Liver (tissue), 9 donors: ENCODE results near the gene ARHGEF25. TPM values are rescaled to one million over a fixed set of nuclear protein-coding genes. Genes with fewer than 3 reads are reported as not detected.

Experiments
- DNase-seq: peaks from one replicate; pipeline ENCODE4 v3.0.0-alpha.2; 2017; ENCODE audit warnings: low spot score
- H3K27ac ChIP-seq, 2 donors: one replicate each; pipeline ENCODE4 v1.7.0; 2013; ENCODE audit warnings: inconsistent platforms in 2 of 2, low read length in 2 of 2, control low read depth in 1 of 2, low read depth in 1 of 2, mild to moderate bottlenecking in 1 of 2
- H3K27me3 ChIP-seq, 4 donors: one replicate each; pipeline versions ENCODE4 v1.6.1 to v1.7.0; 2013; ENCODE audit warnings: low read length in 3 of 4, inconsistent platforms in 1 of 4, mild to moderate bottlenecking in 1 of 4, moderate library complexity in 1 of 4; ENCODE audit not compliant: control insufficient read depth in 4 of 4, insufficient read depth in 4 of 4
- H3K36me3 ChIP-seq, 4 donors: one replicate each; pipeline versions ENCODE4 v1.6.1 to v1.7.0; 2013; ENCODE audit warnings: low read length in 3 of 4, mild to moderate bottlenecking in 3 of 4, low read depth in 1 of 4, moderate library complexity in 1 of 4; ENCODE audit not compliant: control insufficient read depth in 4 of 4, insufficient read depth in 3 of 4
- H3K4me1 ChIP-seq, 4 donors: one replicate each; pipeline versions ENCODE4 v1.6.1 to v1.7.0; 2013; ENCODE audit warnings: low read length in 3 of 4, mild to moderate bottlenecking in 3 of 4, moderate library complexity in 1 of 4; ENCODE audit not compliant: control insufficient read depth in 4 of 4, insufficient read depth in 4 of 4
- H3K4me3 ChIP-seq, 3 donors: one replicate each; pipeline versions ENCODE4 v1.6.1 to v1.7.0; 2013; ENCODE audit warnings: low read length in 3 of 3, control low read depth in 1 of 3, low read depth in 1 of 3, mild to moderate bottlenecking in 1 of 3
- H3K9ac ChIP-seq, 2 donors: one replicate each; pipeline ENCODE4 v1.7.0; 2013; ENCODE audit warnings: low read length in 2 of 2, mild to moderate bottlenecking in 2 of 2, moderate library complexity in 2 of 2, control low read depth in 1 of 2, low read depth in 1 of 2
- H3K9me3 ChIP-seq, 4 donors: one replicate each; pipeline versions ENCODE4 v1.6.1 to v1.7.0; 2013; ENCODE audit warnings: low read length in 3 of 4; ENCODE audit not compliant: control insufficient read depth in 4 of 4
- EGR1 ChIP-seq, 2 donors: IDR thresholded peaks; 2 replicates each; pipeline ENCODE4 v1.6.1; 2016 to 2018; ENCODE audit warnings: antibody characterized with exemption in 2 of 2, low read depth in 2 of 2
- FOXA1 ChIP-seq: IDR thresholded peaks from 2 replicates; pipeline ENCODE4 v1.6.1; 2016; ENCODE audit warnings: antibody characterized with exemption
- FOXA2 ChIP-seq: IDR thresholded peaks from 2 replicates; pipeline ENCODE4 v1.6.1; 2016; ENCODE audit warnings: antibody characterized with exemption
- GABPA ChIP-seq, 2 donors: IDR thresholded peaks in 1 of 2; conservative IDR thresholded peaks in 1 of 2; 2 replicates each; pipeline ENCODE4 v1.6.1; 2016; ENCODE audit warnings: antibody characterized with exemption in 2 of 2, mild to moderate bottlenecking in 1 of 2, moderate library complexity in 1 of 2
- HNF4A ChIP-seq, 2 donors: conservative IDR thresholded peaks; 2 replicates each; pipeline ENCODE4 v1.6.1; 2016; ENCODE audit warnings: antibody characterized with exemption in 2 of 2, mild to moderate bottlenecking in 2 of 2
- JUND ChIP-seq, 2 donors: IDR thresholded peaks; 2 replicates each; pipeline ENCODE4 v1.6.1; 2016; ENCODE audit warnings: antibody characterized with exemption in 2 of 2
- NR2F2 ChIP-seq: IDR thresholded peaks from 2 replicates; pipeline ENCODE4 v1.6.1; 2016; ENCODE audit warnings: antibody characterized with exemption
- RAD21 ChIP-seq, 2 donors: IDR thresholded peaks; 2 replicates each; pipeline ENCODE4 v1.6.1; 2016; ENCODE audit warnings: antibody characterized with exemption in 2 of 2, mild to moderate bottlenecking in 2 of 2
- SP1 ChIP-seq: IDR thresholded peaks from 2 replicates; pipeline ENCODE4 v1.6.1; 2018; ENCODE audit warnings: antibody characterized with exemption, mild to moderate bottlenecking
- TAF1 ChIP-seq: conservative IDR thresholded peaks from 2 replicates; pipeline ENCODE4 v1.6.1; 2016; ENCODE audit warnings: antibody characterized with exemption, mild to moderate bottlenecking
- YY1 ChIP-seq: IDR thresholded peaks from 2 replicates; pipeline ENCODE4 v1.6.1; 2016; ENCODE audit warnings: antibody characterized with exemption, mild to moderate bottlenecking
- WGBS: extraction: QIAGEN DNeasy Blood & Tissue Kit; methylation state at CpG from one replicate; pipeline ENCODE4 v1.1.7; 2013; 5-methylcytosine and 5-hydroxymethylcytosine counted together
- polyA plus RNA-seq, 2 donors: library from polyadenylated mRNA; stranded (reverse) in 1 of 2; unstranded in 1 of 2; fragments of 200-250 nt in 1 of 2; fragments of >200 nt in 1 of 2; fragmentation: Nextera tagmentation in 1 of 2; extraction: Ambion mirVana in 1 of 2; gene quantifications; one replicate each; pipeline versions ENCODE4 v1.2.1 to v1.2.3, GENCODE V29; 2013 to 2015
- total RNA-seq, 2 donors: library from RNA; depleted of rRNA; stranded (reverse); fragments of >200 nt; gene quantifications; one replicate each; pipeline ENCODE4 v1.2.3, GENCODE V29; 2014
- TF ChIP-seq, protein P1 (sequence below): fragments of 150-350 bp; IDR thresholded peaks from 2 replicates; pipeline ENCODE4 v1.5.1; 2017; ENCODE audit warnings: improper control_type of control experiment, low read depth, low read length; ENCODE audit not compliant: missing input control
- TF ChIP-seq, protein P2 (sequence below): IDR thresholded peaks from 2 replicates; pipeline ENCODE4 v1.6.1; 2016; ENCODE audit warnings: antibody characterized with exemption
- TF ChIP-seq, protein P3 (sequence below): IDR thresholded peaks from 2 replicates; pipeline ENCODE4 v1.6.1; 2016; ENCODE audit warnings: antibody characterized with exemption
- TF ChIP-seq, protein P4 (sequence below): IDR thresholded peaks from 2 replicates; pipeline ENCODE4 v1.6.1; 2016; ENCODE audit warnings: antibody characterized with exemption
- TF ChIP-seq, protein P5 (sequence below): IDR thresholded peaks from 2 replicates; pipeline ENCODE4 v1.6.1; 2016; ENCODE audit warnings: antibody characterized with exemption, mild to moderate bottlenecking
- donor health status: healthy.
- donor health status: healthy.
- donor health status: healthy.
- donor health status: healthy.
- donor health status: healthy.

Gene ARHGEF25
- total and polyA plus RNA-seq, 4 donors: 0.57 to 2.3 (median 1.9) TPM

DNA sequence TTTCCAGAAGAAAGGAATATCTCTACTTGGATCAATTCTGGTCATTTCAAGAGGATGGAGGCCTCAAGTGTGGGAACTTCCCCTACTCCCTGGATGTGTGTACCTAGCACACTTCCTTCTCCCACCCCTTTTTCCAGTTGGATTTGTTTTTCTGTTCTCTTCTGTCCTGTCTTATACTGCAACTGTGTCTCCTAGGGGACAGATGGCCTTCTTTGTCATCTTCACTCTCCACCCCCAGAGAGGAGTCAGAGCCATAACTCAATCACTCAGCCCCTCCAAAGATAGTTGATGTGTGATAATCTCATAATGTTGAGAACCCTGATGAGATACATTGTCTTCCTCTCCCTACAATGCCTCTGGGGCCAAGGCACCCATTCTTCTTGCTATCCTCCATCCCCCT is 8.7 kb upstream of the ARHGEF25 start:
- Histone ChIP-seq H3K9me3 (no peaks in the 10 kb centered on the region), H3K27ac (no peak overlapping the region), H3K9ac (no peak overlapping the region), H3K4me1 (no peaks in the 10 kb centered on the region), H3K27me3 (peaks cover 0 to 6% (median 2%) of the 10 kb centered on the region in 4 donors), H3K36me3 (peaks cover 2 to 40% (median 15%) of the 10 kb centered on the region in 4 donors), H3K4me3 (no peak overlapping the region)
- DNase-seq: no peak
- TF ChIP-seq FOXA2 (no peak), FOXA1 (no peak), JUND (IDR thresholded peaks at IDR 0.05) (no peak), HNF4A (conservative IDR thresholded peaks at IDR 0.05) (no peak), TAF1 (no peak), GABPA (IDR thresholded peaks at IDR 0.05 in 1 of 2, conservative IDR thresholded peaks at IDR 0.05 in 1 of 2) (no peak), RAD21 (IDR thresholded peaks at IDR 0.05) (no peak), EGR1 (IDR thresholded peaks at IDR 0.05; ENCODE audit: low read depth in 2 of 2) (no peak), YY1 (no peak), NR2F2 (no peak), SP1 (no peak)
- TF ChIP-seq, protein P1, sequence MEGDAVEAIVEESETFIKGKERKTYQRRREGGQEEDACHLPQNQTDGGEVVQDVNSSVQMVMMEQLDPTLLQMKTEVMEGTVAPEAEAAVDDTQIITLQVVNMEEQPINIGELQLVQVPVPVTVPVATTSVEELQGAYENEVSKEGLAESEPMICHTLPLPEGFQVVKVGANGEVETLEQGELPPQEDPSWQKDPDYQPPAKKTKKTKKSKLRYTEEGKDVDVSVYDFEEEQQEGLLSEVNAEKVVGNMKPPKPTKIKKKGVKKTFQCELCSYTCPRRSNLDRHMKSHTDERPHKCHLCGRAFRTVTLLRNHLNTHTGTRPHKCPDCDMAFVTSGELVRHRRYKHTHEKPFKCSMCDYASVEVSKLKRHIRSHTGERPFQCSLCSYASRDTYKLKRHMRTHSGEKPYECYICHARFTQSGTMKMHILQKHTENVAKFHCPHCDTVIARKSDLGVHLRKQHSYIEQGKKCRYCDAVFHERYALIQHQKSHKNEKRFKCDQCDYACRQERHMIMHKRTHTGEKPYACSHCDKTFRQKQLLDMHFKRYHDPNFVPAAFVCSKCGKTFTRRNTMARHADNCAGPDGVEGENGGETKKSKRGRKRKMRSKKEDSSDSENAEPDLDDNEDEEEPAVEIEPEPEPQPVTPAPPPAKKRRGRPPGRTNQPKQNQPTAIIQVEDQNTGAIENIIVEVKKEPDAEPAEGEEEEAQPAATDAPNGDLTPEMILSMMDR: no peak
- TF ChIP-seq, protein P2, sequence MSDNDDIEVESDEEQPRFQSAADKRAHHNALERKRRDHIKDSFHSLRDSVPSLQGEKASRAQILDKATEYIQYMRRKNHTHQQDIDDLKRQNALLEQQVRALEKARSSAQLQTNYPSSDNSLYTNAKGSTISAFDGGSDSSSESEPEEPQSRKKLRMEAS: no peak
- TF ChIP-seq, protein P3, sequence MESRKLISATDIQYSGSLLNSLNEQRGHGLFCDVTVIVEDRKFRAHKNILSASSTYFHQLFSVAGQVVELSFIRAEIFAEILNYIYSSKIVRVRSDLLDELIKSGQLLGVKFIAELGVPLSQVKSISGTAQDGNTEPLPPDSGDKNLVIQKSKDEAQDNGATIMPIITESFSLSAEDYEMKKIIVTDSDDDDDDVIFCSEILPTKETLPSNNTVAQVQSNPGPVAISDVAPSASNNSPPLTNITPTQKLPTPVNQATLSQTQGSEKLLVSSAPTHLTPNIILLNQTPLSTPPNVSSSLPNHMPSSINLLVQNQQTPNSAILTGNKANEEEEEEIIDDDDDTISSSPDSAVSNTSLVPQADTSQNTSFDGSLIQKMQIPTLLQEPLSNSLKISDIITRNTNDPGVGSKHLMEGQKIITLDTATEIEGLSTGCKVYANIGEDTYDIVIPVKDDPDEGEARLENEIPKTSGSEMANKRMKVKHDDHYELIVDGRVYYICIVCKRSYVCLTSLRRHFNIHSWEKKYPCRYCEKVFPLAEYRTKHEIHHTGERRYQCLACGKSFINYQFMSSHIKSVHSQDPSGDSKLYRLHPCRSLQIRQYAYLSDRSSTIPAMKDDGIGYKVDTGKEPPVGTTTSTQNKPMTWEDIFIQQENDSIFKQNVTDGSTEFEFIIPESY: no peak
- TF ChIP-seq, protein P4, sequence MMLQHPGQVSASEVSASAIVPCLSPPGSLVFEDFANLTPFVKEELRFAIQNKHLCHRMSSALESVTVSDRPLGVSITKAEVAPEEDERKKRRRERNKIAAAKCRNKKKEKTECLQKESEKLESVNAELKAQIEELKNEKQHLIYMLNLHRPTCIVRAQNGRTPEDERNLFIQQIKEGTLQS: no peak

DNA sequence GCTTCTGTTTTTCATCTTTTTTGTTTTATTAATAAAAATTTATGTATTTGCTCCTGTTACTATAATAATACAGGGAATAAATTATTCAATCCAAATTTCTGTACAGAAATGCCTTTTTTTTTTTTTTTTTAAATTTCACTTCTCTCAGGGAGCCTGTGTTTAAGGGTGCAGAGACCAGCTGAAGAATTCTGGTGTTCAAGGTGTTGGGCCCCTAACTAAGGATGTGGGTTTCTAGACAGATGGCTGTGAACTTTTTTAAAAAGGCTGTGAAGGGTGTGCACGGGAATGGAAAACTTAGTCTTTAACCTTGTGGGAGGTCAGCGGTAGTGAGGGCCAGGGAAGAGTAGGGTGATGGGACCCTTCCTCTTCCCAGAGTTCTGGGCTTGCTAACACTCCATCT is 7.9 kb upstream of the ARHGEF25 start:
- H3K4me1 ChIP-seq: no peaks in the 10 kb centered on the region
- no peaks in the 10 kb centered on the region for H3K9me3 ChIP-seq
- no peak overlapping the region for H3K9ac ChIP-seq
- WGBS: 72% methylated on average over 2 of the region's 2 CpGs
- peaks cover 2 to 37% (median 13%) of the 10 kb centered on the region in 4 donors for H3K36me3 ChIP-seq
- no peak overlapping the region for H3K4me3 ChIP-seq
- TF ChIP-seq, protein P4: no peak
- TF ChIP-seq HNF4A (conservative IDR thresholded peaks at IDR 0.05) (no peak), TAF1 (no peak), SP1 (no peak), GABPA (IDR thresholded peaks at IDR 0.05 in 1 of 2, conservative IDR thresholded peaks at IDR 0.05 in 1 of 2) (no peak), FOXA1 (no peak)
- TF ChIP-seq, protein P5, sequence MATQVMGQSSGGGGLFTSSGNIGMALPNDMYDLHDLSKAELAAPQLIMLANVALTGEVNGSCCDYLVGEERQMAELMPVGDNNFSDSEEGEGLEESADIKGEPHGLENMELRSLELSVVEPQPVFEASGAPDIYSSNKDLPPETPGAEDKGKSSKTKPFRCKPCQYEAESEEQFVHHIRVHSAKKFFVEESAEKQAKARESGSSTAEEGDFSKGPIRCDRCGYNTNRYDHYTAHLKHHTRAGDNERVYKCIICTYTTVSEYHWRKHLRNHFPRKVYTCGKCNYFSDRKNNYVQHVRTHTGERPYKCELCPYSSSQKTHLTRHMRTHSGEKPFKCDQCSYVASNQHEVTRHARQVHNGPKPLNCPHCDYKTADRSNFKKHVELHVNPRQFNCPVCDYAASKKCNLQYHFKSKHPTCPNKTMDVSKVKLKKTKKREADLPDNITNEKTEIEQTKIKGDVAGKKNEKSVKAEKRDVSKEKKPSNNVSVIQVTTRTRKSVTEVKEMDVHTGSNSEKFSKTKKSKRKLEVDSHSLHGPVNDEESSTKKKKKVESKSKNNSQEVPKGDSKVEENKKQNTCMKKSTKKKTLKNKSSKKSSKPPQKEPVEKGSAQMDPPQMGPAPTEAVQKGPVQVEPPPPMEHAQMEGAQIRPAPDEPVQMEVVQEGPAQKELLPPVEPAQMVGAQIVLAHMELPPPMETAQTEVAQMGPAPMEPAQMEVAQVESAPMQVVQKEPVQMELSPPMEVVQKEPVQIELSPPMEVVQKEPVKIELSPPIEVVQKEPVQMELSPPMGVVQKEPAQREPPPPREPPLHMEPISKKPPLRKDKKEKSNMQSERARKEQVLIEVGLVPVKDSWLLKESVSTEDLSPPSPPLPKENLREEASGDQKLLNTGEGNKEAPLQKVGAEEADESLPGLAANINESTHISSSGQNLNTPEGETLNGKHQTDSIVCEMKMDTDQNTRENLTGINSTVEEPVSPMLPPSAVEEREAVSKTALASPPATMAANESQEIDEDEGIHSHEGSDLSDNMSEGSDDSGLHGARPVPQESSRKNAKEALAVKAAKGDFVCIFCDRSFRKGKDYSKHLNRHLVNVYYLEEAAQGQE: no peak
- DNase-seq: no peak
- peaks cover 0 to 6% (median 2%) of the 10 kb centered on the region in 4 donors for H3K27me3 ChIP-seq
- no peak overlapping the region for H3K27ac ChIP-seq
